AG09309 (cell line): Measurements from ENCODE around the gene XCL2.
"Not testable (repeated sequence)": the region's sequence is repeated elsewhere in the genome, so short reads cannot be mapped to it uniquely, and the experiment has no call there.

Source experiments
- DNase-seq: peaks from one replicate; pipeline ENCODE4 v3.0.0-alpha.2; 2010; ENCODE audit warnings: low read depth
- H3K4me3 ChIP-seq: 2 replicates; pipeline ENCODE4 v1.5.1; 2011; ENCODE audit warnings: mild to moderate bottlenecking, low read depth, low read length, moderate library complexity; ENCODE audit not compliant: control insufficient read depth
- TF ChIP-seq, protein P1 (sequence below): IDR thresholded peaks from 2 replicates; pipeline ENCODE4 v1.5.1; 2011; ENCODE audit warnings: mild to moderate bottlenecking, low read depth, low read length, inconsistent platforms; ENCODE audit not compliant: insufficient read depth, control insufficient read depth; ENCODE audit errors: missing control alignments

Gene XCL2

DNA sequence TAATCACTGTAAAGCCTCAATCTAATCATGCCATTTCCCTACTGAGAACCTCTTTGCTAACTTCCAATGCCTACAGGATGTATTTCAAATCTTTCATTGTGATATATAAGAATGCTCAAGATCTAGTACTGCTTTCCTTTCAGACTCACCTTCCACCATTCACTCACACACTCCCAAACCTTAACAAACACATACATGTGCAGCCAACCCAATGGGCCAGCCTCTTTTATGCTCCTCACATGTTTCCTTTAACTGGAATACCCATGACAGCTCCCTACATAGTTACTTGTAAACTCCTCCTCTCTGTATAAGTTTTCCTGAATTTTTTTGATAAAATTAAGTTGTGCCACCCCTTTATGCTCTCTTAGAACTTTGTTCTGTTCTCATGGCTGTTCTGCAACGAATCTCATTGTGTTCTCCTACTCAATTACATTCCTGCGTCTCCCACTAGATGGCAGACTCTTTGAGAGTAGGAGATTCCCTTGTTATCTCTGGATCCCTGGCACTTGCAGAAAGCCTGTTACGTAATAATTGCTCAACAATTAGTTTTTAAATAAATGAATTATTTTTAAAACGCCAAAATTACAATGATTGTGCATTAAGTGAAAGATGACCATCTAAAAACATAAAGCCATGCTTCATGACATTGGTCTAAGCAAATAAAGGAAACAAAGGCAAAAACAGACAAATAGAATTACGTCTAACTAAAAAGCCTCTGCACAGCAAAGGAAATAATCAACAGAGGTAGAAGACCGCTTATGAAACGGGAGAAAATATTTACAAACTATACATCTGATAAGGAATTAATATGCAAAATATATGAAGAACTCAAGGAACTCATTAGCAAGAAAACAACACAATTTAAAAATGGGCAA lies 2.1 kb upstream of the XCL2 start:
- DNase-seq: peak; percentile 48
- not testable (repeated sequence) for H3K4me3 ChIP-seq
- TF ChIP-seq, protein P1, sequence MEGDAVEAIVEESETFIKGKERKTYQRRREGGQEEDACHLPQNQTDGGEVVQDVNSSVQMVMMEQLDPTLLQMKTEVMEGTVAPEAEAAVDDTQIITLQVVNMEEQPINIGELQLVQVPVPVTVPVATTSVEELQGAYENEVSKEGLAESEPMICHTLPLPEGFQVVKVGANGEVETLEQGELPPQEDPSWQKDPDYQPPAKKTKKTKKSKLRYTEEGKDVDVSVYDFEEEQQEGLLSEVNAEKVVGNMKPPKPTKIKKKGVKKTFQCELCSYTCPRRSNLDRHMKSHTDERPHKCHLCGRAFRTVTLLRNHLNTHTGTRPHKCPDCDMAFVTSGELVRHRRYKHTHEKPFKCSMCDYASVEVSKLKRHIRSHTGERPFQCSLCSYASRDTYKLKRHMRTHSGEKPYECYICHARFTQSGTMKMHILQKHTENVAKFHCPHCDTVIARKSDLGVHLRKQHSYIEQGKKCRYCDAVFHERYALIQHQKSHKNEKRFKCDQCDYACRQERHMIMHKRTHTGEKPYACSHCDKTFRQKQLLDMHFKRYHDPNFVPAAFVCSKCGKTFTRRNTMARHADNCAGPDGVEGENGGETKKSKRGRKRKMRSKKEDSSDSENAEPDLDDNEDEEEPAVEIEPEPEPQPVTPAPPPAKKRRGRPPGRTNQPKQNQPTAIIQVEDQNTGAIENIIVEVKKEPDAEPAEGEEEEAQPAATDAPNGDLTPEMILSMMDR: peak; percentile 59

DNA sequence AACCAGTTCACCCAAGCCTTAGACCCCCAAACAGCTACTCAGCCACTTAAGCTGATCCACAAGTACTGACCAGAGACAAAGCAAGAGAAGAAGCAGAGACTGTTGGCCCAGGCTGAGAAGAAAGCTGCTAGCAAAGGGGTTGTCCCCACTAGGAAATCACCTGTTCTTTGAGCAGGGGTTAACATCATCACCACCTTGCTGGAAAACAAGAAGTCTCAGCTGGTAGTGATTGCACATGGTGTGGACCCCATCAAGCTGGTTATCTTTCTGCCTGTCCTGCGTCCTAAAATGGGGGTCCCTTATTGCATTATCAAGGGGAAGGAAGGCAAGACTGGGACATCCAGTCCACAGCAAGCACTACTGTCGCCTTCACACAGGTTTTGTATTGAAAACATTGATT lies 819 bp downstream of the XCL2 start:
- not testable (repeated sequence) for H3K4me3 ChIP-seq, DNase-seq

DNA sequence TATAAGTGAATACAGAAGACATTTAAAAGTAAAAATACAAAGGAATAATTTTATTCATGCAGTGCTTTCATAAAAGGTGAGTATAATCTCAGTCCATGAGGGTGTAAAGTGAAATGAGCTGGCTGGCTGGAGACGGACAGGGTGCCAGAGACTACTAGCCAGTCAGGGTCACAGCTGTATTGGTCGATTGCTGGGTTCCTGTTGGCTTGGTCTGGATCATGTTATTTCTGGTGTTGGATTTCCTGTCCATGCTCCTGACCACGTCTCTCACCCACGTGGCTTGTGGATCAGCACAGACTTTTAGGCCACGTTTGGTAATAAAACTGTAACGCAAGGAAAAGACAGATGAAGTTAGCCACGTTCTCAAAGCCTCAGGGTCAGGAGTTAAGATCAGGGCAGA lies 3.0 kb downstream of the XCL2 start:
- not testable (repeated sequence) for H3K4me3 ChIP-seq, DNase-seq

- TF ChIP-seq, protein P1: no peak
- H3K4me3 ChIP-seq: no peak overlapping the region
- DNase-seq: no peak
These were observed 8.3 kb downstream of the XCL2 start for GRCh38 chr1:168535536-168535935.

DNA sequence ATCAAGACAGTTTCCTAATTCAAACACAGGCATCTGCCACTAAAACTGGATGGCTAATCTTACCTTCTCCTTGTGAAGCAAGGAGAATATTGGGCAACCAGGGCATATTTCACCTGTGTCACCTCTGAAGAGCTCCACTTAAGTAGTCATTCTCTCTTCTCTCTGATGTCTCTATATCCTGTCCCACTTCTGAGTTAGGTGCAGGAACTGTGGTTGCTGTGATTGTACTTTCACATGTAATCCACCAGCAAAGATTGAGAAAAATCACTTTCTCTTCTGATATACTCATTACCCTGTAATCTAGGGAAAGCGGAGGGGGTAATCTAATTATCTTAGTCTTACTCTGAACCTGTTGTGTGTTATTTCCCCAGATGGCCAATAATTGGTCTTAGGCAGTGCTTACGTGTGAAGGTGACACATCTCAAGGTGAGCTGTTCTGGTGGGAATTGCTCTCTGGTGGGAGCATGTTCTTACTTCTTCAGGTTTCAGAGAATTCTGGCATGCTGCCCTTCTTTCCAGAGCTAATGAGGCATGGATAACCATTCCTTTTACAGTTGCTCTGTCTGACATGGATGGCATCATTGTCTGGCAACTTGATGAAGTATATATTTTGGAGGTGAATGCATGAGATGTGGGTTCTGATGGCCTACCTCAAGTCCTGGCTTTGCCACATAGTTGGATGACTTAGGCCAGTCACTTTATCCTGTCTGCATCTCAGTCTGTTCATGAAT lies 12.0 kb downstream of the XCL2 start:
- TF ChIP-seq, protein P1: no peak

GRCh38 chr1:168529518-168529917 lies 14.3 kb downstream of the XCL2 start:
- H3K4me3 ChIP-seq: no peak overlapping the region
- DNase-seq: no peak
- TF ChIP-seq, protein P1: no peak

More for the DNA sequence above, 12.0 kb downstream of the XCL2 start:
- no peak for DNase-seq
- H3K4me3 ChIP-seq: no peak overlapping the region

DNA sequence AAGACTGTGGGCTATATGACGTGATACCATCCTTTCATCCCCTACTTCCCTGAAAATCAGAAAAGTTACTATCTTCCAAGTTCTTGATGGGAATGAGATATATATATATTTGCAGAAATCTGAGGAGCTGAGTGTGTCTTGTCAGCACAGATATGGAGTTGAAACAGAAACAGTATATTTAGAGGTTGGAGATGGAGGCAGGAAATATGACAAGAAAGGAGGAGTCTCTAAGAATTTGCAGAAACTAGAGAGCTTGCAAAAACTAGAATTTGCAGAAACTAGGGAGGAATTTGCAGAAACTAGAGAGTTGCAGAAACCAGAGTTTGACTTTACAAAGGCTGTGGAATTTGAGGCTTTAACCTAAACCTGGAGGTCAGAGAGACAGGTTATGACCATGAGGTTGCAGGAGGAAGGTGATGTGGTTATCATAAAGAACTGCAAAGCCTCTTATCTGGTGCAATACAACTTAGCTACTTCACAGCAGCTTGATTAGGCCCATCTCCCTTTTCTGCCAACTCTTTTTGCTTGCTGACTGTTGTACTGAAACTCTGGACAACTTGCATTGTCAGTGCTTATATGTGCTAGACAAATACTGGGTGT lies 22.3 kb downstream of the XCL2 start:
- TF ChIP-seq, protein P1: no peak
- DNase-seq: no peak
- no peak overlapping the region for H3K4me3 ChIP-seq
